HepG2 (cell line): ENCODE data around the gene NDUFV1. TPM values are rescaled to one million over a fixed set of nuclear protein-coding genes. Genes with fewer than 3 reads are reported as not detected.

Source experiments
- ATF7 ChIP-seq, 2 experiments: fragments of 450-650 bp in 1 of 2; sonication (generic) in 1 of 2; formaldehyde crosslinking in 1 of 2; IDR thresholded peaks; 2 replicates each; pipeline versions ENCODE4 v1.4.0 to v1.6.1; 2016 to 2020; ENCODE audit warnings: antibody characterized with exemption in 1 of 2, mild to moderate bottlenecking in 1 of 2, missing genetic modification reagents in 1 of 2
- DR1 ChIP-seq: sonication (generic); formaldehyde crosslinking; IDR thresholded peaks from 2 replicates; pipeline ENCODE4 v1.8.0; 2021; ENCODE audit warnings: mild to moderate bottlenecking, missing genetic modification reagents, inconsistent platforms
- FOSL2 ChIP-seq: sonication (generic); formaldehyde crosslinking; IDR thresholded peaks from 2 replicates; pipeline ENCODE4 v1.4.0; 2020; ENCODE audit warnings: missing genetic modification reagents
- PCBP2 ChIP-seq: fragments of 200-400 bp; formaldehyde crosslinking; optimal IDR thresholded peaks from 2 replicates; pipeline ENCODE3; 2018; ENCODE audit warnings: low read length, low read depth; ENCODE audit not compliant: poor library complexity, severe bottlenecking
- PHF5A ChIP-seq: IDR thresholded peaks from one replicate; pipeline ENCODE4 v1.6.1; 2018; ENCODE audit warnings: low read depth, missing genetic modification reagents; ENCODE audit not compliant: unreplicated experiment
- SIN3A ChIP-seq: IDR thresholded peaks from 2 replicates; pipeline ENCODE4 v1.6.1; 2011; ENCODE audit warnings: low read depth, mild to moderate bottlenecking, control low read depth, low read length, borderline replicate concordance
- SIN3B ChIP-seq: fragments of 150-350 bp; IDR thresholded peaks from 2 replicates; pipeline ENCODE4 v1.6.1; 2014; ENCODE audit warnings: low read length
- SIX4 ChIP-seq: sonication (generic); formaldehyde crosslinking; IDR thresholded peaks from 2 replicates; pipeline ENCODE4 v1.4.0; 2020; ENCODE audit warnings: missing genetic modification reagents
- SRSF4 ChIP-seq: fragments of 200-400 bp; formaldehyde crosslinking; IDR thresholded peaks from one replicate; pipeline ENCODE4 v1.6.1; 2018; ENCODE audit warnings: mild to moderate bottlenecking, low read depth, low read length, moderate library complexity; ENCODE audit not compliant: poor library complexity, severe bottlenecking
- TSC22D2 ChIP-seq: sonication (generic); formaldehyde crosslinking; IDR thresholded peaks from 2 replicates; pipeline ENCODE4 v1.5.1; 2020; ENCODE audit warnings: missing genetic modification reagents, mild to moderate bottlenecking, borderline replicate concordance
- ZNF737 ChIP-seq: sonication (generic); formaldehyde crosslinking; IDR thresholded peaks from 2 replicates; pipeline ENCODE4 v1.5.0; 2020; ENCODE audit warnings: missing genetic modification reagents, mild to moderate bottlenecking, borderline replicate concordance
- polyA plus RNA-seq, 8 experiments: library from polyadenylated mRNA; depleted of rRNA in 3 of 8; stranded (reverse) in 7 of 8; unstranded in 1 of 8; fragments of >200 nt; fragmentation: Illumina TruSeq in 4 of 8; extraction: Trizol in 4 of 8; gene quantifications; 2 replicates each; pipeline versions ENCODE4 v1.2.1 to v1.2.3, GENCODE V29; 2011 to 2016; ENCODE audit warnings: low read depth in 4 of 8, missing spikeins in 1 of 8, mixed read lengths in 1 of 8; ENCODE audit not compliant: insufficient read depth in 1 of 8
- total RNA-seq, 5 experiments: library from RNA; depleted of rRNA; stranded (reverse); fragments of >200 nt; fragmentation: Illumina TruSeq; extraction: Trizol; gene quantifications; 2 replicates each; pipeline ENCODE4 v1.2.3, GENCODE V29; 2016; ENCODE audit warnings: low read depth in 1 of 5
- TF ChIP-seq, protein P1 (sequence below): sonication (generic); formaldehyde crosslinking; IDR thresholded peaks from 2 replicates; pipeline ENCODE4 v1.4.0; 2020; ENCODE audit warnings: missing genetic modification reagents, mild to moderate bottlenecking, borderline replicate concordance
- TF ChIP-seq, protein P2 (sequence below): sonication (generic); formaldehyde crosslinking; conservative IDR thresholded peaks from 2 replicates; pipeline ENCODE4 v1.4.0; 2020; ENCODE audit warnings: missing genetic modification reagents
- TF ChIP-seq, protein P3 (sequence below): sonication (generic); formaldehyde crosslinking; IDR thresholded peaks from 2 replicates; pipeline ENCODE4 v1.5.1; 2020; ENCODE audit warnings: mild to moderate bottlenecking, missing genetic modification reagents
- TF ChIP-seq, protein P4 (sequence below): sonication (generic); formaldehyde crosslinking; IDR thresholded peaks from 2 replicates; pipeline ENCODE4 v1.4.0; 2020; ENCODE audit warnings: missing genetic modification reagents
- TF ChIP-seq, protein P5 (sequence below): sonication (generic); formaldehyde crosslinking; IDR thresholded peaks from 2 replicates; pipeline ENCODE4 v1.5.1; 2020; ENCODE audit warnings: missing genetic modification reagents, mild to moderate bottlenecking, borderline replicate concordance

The NDUFV1 gene
- total and polyA plus RNA-seq, 2 of the 13 experiments (the other 11 are each of a cell fraction or from before 2014, with no cell fraction given) = 88.9 to 137 TPM

DNA sequence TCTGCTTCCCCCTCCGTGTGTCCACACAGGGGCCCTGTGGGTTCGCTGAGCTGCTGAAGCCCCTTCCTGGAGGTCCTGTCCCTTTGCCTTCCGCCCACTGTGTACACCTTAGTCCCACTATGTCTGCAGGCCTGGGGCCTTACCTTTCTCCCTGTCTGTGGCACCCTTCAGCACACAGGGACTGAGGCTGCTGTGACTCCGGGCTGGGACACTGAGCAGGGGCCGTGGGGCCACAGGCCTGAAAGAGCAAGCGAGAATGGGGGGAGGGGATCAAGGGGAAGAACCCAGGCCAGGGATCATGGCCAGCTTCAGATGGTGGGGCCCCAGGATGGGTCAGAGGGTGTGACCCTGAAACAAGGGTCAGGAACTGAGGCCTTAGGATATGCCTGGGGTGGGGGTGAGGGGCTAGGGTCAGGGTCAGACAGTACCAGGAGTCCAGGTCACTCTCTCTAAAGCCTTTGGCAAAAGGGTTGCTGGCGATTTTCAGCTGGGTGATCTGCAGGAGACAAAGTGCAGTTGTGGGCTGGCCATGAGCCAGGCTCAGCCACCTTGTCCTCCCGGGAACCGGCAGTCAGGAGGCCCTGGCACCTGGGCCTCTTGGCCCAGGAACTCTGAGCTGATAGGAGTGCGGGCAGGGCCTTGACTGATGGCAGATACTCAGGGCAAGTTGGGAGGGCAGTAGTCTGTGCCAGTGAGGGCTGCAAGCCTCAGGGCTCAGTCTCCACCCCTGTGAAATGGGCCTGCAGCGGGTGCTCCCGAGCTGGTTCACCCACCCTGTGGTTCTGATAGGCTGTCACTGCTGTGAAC lies 25.6 kb downstream of the NDUFV1 start (continued):
- TF ChIP-seq ATF7 (IDR thresholded peaks at IDR 0.05) = no peak
- no peak for TF ChIP-seq ATF7 (CRISPR knock-in tag; IDR thresholded peaks at IDR 0.05)
- TF ChIP-seq SIX4 (CRISPR knock-in tag) = no peak
- TF ChIP-seq TSC22D2 (CRISPR knock-in tag) = no peak
- TF ChIP-seq ZNF737 (CRISPR knock-in tag) = no peak
- no peak for TF ChIP-seq DR1 (CRISPR knock-in tag)
- no peak for TF ChIP-seq PHF5A (CRISPR knock-in tag)
- no peak; the same call in 1 of the 2 replicates for TF ChIP-seq FOSL2
- TF ChIP-seq, protein P1, sequence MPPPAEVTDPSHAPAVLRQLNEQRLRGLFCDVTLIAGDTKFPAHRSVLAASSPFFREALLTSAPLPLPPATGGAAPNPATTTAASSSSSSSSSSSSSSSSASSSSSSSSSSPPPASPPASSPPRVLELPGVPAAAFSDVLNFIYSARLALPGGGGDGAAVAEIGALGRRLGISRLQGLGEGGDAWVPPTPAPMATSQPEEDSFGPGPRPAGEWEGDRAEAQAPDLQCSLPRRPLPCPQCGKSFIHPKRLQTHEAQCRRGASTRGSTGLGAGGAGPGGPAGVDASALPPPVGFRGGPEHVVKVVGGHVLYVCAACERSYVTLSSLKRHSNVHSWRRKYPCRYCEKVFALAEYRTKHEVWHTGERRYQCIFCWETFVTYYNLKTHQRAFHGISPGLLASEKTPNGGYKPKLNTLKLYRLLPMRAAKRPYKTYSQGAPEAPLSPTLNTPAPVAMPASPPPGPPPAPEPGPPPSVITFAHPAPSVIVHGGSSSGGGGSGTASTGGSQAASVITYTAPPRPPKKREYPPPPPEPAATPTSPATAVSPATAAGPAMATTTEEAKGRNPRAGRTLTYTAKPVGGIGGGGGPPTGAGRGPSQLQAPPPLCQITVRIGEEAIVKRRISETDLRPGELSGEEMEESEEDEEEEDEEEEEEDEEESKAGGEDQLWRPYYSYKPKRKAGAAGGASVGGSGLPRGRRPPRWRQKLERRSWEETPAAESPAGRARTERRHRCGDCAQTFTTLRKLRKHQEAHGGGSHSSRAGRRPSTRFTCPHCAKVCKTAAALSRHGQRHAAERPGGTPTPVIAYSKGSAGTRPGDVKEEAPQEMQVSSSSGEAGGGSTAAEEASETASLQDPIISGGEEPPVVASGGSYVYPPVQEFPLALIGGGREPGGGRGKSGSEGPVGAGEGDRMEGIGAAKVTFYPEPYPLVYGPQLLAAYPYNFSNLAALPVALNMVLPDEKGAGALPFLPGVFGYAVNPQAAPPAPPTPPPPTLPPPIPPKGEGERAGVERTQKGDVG (CRISPR knock-in tag) = no peak
- TF ChIP-seq PCBP2 = no peak
- TF ChIP-seq, protein P2, sequence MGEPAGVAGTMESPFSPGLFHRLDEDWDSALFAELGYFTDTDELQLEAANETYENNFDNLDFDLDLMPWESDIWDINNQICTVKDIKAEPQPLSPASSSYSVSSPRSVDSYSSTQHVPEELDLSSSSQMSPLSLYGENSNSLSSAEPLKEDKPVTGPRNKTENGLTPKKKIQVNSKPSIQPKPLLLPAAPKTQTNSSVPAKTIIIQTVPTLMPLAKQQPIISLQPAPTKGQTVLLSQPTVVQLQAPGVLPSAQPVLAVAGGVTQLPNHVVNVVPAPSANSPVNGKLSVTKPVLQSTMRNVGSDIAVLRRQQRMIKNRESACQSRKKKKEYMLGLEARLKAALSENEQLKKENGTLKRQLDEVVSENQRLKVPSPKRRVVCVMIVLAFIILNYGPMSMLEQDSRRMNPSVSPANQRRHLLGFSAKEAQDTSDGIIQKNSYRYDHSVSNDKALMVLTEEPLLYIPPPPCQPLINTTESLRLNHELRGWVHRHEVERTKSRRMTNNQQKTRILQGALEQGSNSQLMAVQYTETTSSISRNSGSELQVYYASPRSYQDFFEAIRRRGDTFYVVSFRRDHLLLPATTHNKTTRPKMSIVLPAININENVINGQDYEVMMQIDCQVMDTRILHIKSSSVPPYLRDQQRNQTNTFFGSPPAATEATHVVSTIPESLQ (CRISPR knock-in tag) = no peak
- no peak for TF ChIP-seq SIN3B
- no peak for TF ChIP-seq SRSF4
- TF ChIP-seq, protein P3, sequence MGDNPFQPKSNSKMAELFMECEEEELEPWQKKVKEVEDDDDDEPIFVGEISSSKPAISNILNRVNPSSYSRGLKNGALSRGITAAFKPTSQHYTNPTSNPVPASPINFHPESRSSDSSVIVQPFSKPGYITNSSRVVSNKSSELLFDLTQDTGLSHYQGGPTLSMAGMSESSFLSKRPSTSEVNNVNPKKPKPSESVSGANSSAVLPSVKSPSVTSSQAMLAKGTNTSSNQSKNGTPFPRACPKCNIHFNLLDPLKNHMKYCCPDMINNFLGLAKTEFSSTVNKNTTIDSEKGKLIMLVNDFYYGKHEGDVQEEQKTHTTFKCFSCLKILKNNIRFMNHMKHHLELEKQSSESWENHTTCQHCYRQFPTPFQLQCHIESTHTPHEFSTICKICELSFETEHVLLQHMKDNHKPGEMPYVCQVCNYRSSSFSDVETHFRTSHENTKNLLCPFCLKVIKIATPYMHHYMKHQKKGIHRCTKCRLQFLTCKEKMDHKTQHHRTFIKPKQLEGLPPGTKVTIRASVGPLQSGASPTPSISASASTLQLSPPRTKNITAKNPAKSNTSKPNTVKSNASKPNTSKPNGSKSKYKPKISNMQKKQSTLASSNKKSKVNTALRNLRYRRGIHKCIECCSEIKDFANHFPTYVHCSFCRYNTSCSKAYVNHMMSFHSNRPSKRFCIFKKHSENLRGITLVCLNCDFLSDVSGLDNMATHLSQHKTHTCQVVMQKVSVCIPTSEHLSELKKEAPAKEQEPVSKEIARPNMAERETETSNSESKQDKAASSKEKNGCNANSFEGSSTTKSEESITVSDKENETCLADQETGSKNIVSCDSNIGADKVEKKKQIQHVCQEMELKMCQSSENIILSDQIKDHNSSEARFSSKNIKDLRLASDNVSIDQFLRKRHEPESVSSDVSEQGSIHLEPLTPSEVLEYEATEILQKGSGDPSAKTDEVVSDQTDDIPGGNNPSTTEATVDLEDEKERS (CRISPR knock-in tag) = peak; percentile 91; the same call in 1 of the 2 replicates
- TF ChIP-seq, protein P4, sequence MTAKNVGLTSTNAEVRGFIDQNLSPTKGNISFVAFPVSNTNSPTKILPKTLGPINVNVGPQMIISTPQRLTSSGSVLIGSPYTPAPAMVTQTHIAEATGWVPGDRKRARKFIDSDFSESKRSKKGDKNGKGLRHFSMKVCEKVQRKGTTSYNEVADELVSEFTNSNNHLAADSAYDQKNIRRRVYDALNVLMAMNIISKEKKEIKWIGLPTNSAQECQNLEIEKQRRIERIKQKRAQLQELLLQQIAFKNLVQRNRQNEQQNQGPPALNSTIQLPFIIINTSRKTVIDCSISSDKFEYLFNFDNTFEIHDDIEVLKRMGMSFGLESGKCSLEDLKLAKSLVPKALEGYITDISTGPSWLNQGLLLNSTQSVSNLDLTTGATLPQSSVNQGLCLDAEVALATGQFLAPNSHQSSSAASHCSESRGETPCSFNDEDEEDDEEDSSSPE = no peak
- no peak for TF ChIP-seq SIN3A
- TF ChIP-seq, protein P5, sequence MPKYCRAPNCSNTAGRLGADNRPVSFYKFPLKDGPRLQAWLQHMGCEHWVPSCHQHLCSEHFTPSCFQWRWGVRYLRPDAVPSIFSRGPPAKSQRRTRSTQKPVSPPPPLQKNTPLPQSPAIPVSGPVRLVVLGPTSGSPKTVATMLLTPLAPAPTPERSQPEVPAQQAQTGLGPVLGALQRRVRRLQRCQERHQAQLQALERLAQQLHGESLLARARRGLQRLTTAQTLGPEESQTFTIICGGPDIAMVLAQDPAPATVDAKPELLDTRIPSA (CRISPR knock-in tag) = no peak
